Stomach smooth muscle (tissue), 2 donors: Measurements from ENCODE around the gene ASF1A.

Experiments
- H3K27ac ChIP-seq: one replicate; pipeline ENCODE4 v1.7.0; 2013; ENCODE audit warnings: mild to moderate bottlenecking, low read length, inconsistent platforms
- H3K27me3 ChIP-seq, 2 donors: one replicate each; pipeline ENCODE4 v1.7.0; 2013; ENCODE audit warnings: low read length in 2 of 2; ENCODE audit not compliant: insufficient read depth in 2 of 2, control insufficient read depth in 1 of 2
- H3K36me3 ChIP-seq, 2 donors: one replicate each; pipeline ENCODE4 v1.7.0; 2013; ENCODE audit warnings: low read length in 2 of 2; ENCODE audit not compliant: control insufficient read depth in 2 of 2, insufficient read depth in 2 of 2
- H3K4me1 ChIP-seq: one replicate; pipeline ENCODE4 v1.7.0; 2013; ENCODE audit warnings: low read length; ENCODE audit not compliant: control insufficient read depth, insufficient read depth
- H3K4me3 ChIP-seq, 2 donors: one replicate each; pipeline ENCODE4 v1.7.0; 2013; ENCODE audit warnings: low read length in 2 of 2
- H3K9ac ChIP-seq, 2 donors: one replicate each; pipeline ENCODE4 v1.7.0; 2013; ENCODE audit warnings: low read length in 2 of 2, mild to moderate bottlenecking in 1 of 2
- H3K9me3 ChIP-seq, 2 donors: one replicate each; pipeline ENCODE4 v1.7.0; 2013; ENCODE audit warnings: low read length in 2 of 2; ENCODE audit not compliant: control insufficient read depth in 2 of 2
- donor health status: healthy.
- donor health status: Pancreatic carcinoma.

The ASF1A gene

GRCh38 chr6:118913161-118913560 lies 19.2 kb downstream of the ASF1A start:
- Histone ChIP-seq H3K4me3 (no peak overlapping the region), H3K4me1 (no peaks in the 10 kb centered on the region), H3K9me3 (no peaks in the 10 kb centered on the region), H3K36me3 (peaks cover 22 to 38% of the 10 kb centered on the region in 2 donors), H3K9ac (no peak overlapping the region), H3K27me3 (no peaks in the 10 kb centered on the region), H3K27ac (no peak overlapping the region)

GRCh38 chr6:118914598-118914997 lies 20.6 kb downstream of the ASF1A start:
- no peaks in the 10 kb centered on the region for H3K4me1 ChIP-seq
- H3K4me3 ChIP-seq = no peak overlapping the region
- H3K9me3 ChIP-seq = no peaks in the 10 kb centered on the region
- no peaks in the 10 kb centered on the region for H3K27me3 ChIP-seq
- H3K27ac ChIP-seq = no peak overlapping the region
- no peak overlapping the region for H3K9ac ChIP-seq
- peaks cover 24 to 35% of the 10 kb centered on the region in 2 donors for H3K36me3 ChIP-seq

GRCh38 chr6:118917546-118918328 lies 23.8 kb downstream of the ASF1A start:
- no peaks in the 10 kb centered on the region for H3K4me1 ChIP-seq
- no peak overlapping the region for H3K9ac ChIP-seq
- H3K36me3 ChIP-seq = peaks cover 34 to 49% of the 10 kb centered on the region in 2 donors
- no peak overlapping the region for H3K4me3 ChIP-seq
- H3K27me3 ChIP-seq = no peaks in the 10 kb centered on the region
- no peak overlapping the region for H3K27ac ChIP-seq
- H3K9me3 ChIP-seq = no peaks in the 10 kb centered on the region

DNA sequence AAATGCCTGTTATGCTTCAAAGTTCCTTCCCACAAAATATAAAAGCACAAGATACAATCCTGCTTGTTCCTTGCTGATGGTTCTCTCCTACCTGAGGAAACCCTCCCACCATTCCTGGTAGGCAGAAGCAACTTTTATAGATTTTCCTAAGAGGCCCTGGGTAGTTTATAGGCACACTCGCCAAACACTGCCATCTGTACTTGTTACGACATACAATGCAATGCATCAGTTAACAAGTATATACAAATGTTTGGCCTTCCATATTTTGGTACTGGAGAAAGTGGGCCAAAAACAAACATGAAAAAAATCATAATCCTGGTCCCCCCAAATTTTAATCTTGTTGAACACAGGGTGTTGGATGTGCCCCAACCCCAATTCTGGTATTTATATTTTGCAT lies 24.4 kb downstream of the ASF1A start:
- peaks cover 37 to 43% of the 10 kb centered on the region in 2 donors for H3K36me3 ChIP-seq
- H3K9me3 ChIP-seq = no peaks in the 10 kb centered on the region
- H3K4me3 ChIP-seq = no peak overlapping the region
- no peaks in the 10 kb centered on the region for H3K4me1 ChIP-seq
- no peak overlapping the region for H3K27ac ChIP-seq
- no peaks in the 10 kb centered on the region for H3K27me3 ChIP-seq
- no peak overlapping the region for H3K9ac ChIP-seq

GRCh38 chr6:118921084-118921483 lies 27.1 kb downstream of the ASF1A start:
- H3K36me3 ChIP-seq = peaks cover 30 to 31% of the 10 kb centered on the region in 2 donors

DNA sequence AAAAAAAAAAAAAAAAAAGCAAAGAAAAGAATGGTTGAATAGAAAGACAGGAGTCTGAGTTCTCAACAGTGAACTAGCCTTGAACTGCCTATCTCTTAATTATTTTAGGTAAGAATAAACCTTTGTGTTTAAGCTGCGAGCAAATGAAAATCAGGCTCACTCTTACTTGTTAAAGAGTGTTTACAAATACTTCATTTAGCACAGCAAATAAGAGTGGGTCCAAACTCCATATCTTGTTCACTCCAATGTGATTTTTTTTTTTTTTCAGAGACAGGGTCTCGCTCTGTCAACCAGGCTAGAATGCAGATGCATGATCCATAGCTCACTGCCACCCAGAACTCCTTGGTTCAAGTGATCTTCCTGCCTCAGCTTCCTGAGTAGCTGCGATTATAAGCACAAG lies 29.1 kb downstream of the ASF1A start:
- Histone ChIP-seq H3K4me3 (no peak overlapping the region), H3K9me3 (no peaks in the 10 kb centered on the region), H3K4me1 (no peaks in the 10 kb centered on the region), H3K27me3 (no peaks in the 10 kb centered on the region), H3K9ac (no peak overlapping the region), H3K36me3 (peaks cover 30 to 35% of the 10 kb centered on the region in 2 donors), H3K27ac (no peak overlapping the region)

More at GRCh38 chr6:118921084-118921483, 27.1 kb downstream of the ASF1A start:
- Histone ChIP-seq H3K27me3 (no peaks in the 10 kb centered on the region), H3K4me1 (no peaks in the 10 kb centered on the region), H3K9ac (no peak overlapping the region), H3K4me3 (no peak overlapping the region), H3K9me3 (no peaks in the 10 kb centered on the region), H3K27ac (no peak overlapping the region)

- H3K27ac ChIP-seq = no peak overlapping the region
- peaks cover 4 to 5% of the 10 kb centered on the region in 2 donors for H3K36me3 ChIP-seq
- no peaks in the 10 kb centered on the region for H3K27me3 ChIP-seq
- no peaks in the 10 kb centered on the region for H3K4me1 ChIP-seq
- no peak overlapping the region for H3K4me3 ChIP-seq
- no peak overlapping the region for H3K9ac ChIP-seq
- H3K9me3 ChIP-seq = no peaks in the 10 kb centered on the region
Measured at GRCh38 chr6:118930680-118931079, 36.7 kb downstream of the ASF1A start.

DNA sequence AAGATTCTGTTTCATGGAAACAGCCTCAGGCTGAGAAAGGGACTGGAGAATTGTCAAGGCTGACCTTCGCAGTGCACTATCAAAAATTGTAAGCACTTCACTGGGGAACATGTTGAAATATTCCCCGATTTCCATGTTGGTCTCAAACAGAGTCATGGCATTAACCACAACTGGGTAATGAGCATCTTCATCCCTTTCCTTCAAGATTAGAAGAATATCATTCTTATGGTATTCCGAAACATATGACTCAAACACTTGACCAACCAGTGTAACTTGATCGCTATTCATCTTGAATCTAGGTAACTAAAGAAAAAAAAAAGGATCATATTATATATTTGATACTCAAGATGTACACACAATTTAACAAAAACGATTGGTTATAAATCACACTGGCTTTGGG lies 37.5 kb downstream of the ASF1A start:
- Histone ChIP-seq H3K4me1 (no peaks in the 10 kb centered on the region), H3K4me3 (no peak overlapping the region), H3K9me3 (no peaks in the 10 kb centered on the region), H3K27me3 (no peaks in the 10 kb centered on the region), H3K36me3 (peaks cover 4 to 5% of the 10 kb centered on the region in 2 donors), H3K27ac (no peak overlapping the region), H3K9ac (no peak overlapping the region)

GRCh38 chr6:118932421-118932820 lies 38.5 kb downstream of the ASF1A start:
- no peaks in the 10 kb centered on the region for H3K27me3 ChIP-seq
- H3K27ac ChIP-seq = no peak overlapping the region
- H3K9ac ChIP-seq = no peak overlapping the region
- no peaks in the 10 kb centered on the region for H3K9me3 ChIP-seq
- no peaks in the 10 kb centered on the region for H3K4me1 ChIP-seq
- peaks cover 4 to 5% of the 10 kb centered on the region in 2 donors for H3K36me3 ChIP-seq
- no peak overlapping the region for H3K4me3 ChIP-seq

DNA sequence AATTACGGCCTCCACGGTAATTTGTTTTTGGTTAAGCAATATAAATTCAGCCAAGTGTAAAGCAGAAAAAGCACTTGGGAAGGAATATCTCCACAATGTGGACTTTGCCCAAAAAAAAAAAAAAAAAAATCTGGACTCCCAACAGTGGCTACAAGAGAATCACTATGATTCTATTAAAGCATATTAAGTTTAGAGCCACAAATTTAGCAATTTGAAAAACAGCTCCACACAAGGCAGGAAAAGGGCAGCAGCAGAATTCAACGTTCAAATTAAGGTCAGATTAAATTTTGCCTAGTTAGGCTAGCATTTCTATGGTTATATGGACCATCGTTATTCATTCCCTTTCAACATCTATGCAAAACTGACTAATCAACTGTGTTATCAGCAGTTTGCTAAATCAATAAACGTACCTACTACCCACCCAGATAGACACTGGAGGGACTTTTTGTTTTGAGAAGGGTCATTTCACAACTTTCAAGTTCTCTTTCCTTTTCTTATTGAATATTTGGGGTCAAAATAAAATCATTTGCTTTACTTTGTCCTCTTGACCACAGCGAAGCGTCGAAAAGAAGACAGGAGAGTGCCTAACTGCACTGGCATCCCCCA lies 40.0 kb downstream of the ASF1A start:
- peak overlapping the region in 1 of 2 donors; percentile 98 for H3K9ac ChIP-seq
- peak overlapping the region; percentile 92 to 98 for H3K4me3 ChIP-seq
- H3K36me3 ChIP-seq = peaks cover 0 to 4% of the 10 kb centered on the region in 2 donors
- H3K4me1 ChIP-seq = no peaks in the 10 kb centered on the region
- H3K9me3 ChIP-seq = no peaks in the 10 kb centered on the region
- H3K27me3 ChIP-seq = no peaks in the 10 kb centered on the region
- H3K27ac ChIP-seq = peak overlapping the region; percentile 82
